SIG-M5 (cell line): ENCODE results near the gene ARHGEF26.

ENCODE experiments used
- DNase-seq: peaks from one replicate; lab custom pipeline; 2025; lab: John Stamatoyannopoulos, UW

Gene ARHGEF26

DNA sequence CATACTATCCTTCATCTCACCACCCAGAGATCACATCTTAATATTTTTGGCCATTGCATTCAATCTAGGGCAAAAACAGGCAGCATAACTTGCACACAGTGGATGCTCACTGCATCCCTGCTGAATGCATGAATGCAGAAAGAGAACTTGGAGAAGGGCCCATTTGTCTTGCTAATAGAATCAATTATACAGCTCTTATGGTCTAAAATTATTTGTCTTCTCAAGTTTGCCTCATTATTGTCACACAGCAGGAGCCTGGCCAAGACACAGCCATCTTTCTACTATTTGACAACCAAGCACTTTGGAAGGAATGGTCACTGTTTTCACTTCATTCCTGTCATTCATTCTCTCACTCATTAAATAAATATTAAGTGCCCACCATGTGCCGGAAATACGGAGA is 1.2 kb upstream of the ARHGEF26 start:
- no peak for DNase-seq

DNA sequence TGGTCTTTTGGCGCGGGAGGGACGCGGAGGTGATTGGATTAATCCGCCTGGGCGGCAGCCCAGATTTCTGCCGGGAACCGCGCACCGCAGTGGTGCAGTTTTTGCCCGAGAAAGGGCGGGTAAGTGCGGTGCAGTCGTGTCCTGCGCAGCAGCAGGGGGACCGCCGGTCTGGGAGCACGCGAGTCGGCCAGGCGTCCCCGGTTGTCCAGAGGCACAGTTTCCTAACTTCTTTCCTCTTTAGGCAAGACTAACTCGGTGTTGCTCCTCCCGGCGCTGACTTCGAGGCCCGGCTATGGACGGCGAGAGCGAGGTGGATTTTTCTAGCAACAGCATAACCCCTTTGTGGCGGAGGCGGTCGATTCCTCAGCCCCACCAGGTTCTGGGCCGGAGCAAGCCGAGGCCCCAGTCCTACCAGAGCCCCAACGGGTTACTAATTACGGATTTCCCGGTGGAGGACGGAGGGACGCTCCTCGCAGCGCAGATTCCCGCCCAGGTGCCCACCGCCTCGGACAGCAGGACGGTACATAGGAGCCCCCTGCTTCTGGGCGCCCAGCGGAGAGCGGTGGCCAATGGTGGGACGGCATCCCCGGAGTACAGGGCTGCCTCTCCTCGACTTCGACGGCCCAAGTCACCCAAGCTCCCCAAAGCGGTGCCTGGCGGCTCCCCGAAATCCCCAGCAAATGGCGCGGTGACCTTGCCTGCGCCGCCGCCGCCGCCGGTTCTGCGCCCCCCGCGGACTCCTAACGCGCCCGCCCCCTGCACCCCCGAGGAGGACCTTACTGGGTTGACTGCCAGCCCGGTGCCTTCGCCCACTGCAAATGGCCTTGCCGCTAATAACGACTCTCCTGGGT is 736 bp downstream of the ARHGEF26 start:
- DNase-seq: no peak

DNA sequence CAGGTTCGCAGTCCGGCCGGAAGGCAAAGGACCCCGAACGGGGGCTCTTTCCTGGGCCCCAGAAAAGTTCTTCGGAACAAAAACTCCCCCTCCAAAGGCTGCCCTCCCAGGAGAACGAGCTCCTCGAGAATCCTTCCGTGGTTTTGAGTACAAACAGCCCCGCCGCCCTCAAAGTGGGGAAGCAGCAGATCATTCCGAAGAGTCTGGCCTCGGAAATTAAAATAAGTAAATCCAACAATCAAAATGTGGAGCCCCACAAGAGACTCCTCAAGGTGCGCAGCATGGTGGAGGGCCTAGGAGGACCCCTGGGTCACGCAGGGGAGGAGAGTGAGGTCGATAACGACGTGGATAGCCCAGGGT is 1.3 kb downstream of the ARHGEF26 start:
- no peak for DNase-seq

DNA sequence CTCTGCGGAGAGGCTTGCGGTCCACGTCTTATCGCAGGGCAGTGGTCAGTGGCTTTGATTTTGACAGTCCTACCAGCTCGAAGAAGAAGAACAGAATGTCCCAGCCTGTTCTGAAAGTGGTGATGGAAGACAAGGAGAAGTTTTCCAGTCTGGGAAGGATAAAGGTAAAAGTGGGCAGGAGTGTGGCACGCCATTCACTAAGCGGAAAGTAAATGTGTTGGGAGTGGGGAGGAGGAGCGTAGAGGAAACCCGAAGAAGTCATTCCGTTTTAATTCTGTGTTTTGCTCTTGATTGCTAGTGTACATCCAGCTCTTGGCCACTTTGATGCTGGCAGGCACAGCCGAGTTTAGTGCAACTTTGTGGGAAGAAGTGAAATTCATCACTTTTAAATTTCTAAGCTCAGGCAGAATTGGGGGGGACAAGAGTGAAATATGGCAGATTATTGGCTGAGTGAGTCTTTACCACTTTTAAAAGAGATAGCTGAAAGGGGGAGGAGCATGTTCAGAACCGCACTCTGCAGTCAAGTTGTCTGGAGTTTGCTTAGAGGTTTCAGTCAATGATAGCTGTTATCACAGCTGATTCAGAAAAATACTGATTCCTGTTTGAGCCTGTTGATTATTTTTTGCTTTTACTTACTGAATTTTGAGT is 1.8 kb downstream of the ARHGEF26 start:
- no peak for DNase-seq

DNA sequence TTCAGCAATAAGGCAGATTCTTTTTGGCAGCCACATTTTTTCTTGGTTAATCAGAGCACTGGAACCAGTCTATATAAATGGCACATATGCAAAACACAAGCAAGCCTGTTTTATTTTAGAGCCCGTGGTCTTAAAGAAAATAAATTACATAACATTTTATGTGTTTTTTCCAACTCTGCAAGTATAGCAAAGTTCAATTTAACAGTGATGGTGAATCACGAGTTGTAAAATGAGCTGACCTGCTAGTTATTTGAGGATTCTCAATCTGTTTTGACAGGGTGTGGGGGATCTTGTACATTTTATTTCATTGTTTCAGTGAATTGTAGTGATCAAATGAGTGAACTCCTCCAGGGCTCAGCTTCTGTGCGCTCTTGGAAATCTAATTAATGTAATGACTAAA is 2.7 kb downstream of the ARHGEF26 start:
- no peak for DNase-seq

DNA sequence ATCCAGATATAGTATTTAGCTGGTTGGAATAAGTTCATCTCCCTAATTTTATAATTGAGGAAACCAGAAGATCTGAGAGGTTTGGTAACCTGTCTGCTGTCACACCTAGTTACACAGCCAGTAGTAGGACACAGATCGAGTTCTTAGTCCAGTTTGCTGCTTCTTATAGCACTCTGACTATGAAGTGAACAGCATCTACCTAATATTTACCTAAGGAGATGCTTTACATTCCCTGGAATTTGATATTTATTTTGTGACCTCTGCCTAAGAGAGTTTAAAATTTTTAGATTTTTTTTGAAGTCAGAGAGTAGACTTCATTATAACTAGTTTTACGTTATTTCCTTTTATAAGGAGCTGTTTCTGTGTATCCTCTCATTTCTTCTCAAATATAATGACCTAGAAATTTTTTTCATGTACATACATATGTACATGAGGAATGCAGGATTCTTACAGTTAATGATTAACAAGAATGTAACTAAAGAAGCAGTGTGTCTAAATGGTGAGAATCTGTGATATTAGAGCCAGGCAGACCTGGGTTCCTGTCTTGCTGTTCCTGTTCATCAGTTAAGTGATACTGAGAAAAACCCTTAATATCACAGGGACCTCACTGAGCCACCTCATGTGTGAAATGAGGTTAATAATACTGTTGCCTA is 4.3 kb downstream of the ARHGEF26 start:
- no peak for DNase-seq

DNA sequence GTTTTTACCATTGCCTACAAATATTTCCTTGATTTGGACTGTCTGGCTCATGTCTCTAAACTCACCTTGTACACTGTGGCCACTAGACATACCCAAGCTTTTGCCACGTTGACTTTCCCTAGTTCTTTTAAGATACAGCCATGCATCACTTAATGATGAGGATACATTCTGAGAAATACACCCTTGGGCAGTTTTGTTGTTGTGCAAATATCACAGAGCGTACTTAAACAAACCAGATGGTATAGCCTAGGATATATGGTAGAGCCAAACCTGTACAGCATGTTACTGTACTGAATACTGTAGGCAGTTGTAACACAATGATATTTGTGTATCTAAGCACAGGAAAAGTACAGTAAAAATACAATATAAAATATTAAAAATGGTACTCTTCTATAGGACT is 5.5 kb downstream of the ARHGEF26 start:
- DNase-seq: no peak

DNA sequence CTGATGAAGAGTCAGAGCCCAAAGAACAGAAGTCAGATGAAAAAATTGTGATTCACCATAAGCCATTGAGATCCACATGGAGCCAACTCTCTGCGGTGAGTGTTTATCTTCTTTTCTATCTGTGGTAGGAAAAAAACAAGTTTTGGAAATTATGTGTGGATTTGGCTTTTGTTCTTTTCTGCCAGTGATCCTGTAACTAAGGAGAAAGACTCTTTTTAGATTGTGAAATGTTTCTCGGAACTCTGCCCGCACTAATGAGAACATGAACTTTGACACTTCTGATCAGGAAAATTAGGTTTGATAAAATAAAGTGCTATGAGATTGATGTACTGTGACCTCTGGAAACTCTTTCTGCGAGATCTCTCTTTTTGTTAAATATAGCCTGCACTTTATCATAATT is 8.4 kb downstream of the ARHGEF26 start:
- DNase-seq: no peak

DNA sequence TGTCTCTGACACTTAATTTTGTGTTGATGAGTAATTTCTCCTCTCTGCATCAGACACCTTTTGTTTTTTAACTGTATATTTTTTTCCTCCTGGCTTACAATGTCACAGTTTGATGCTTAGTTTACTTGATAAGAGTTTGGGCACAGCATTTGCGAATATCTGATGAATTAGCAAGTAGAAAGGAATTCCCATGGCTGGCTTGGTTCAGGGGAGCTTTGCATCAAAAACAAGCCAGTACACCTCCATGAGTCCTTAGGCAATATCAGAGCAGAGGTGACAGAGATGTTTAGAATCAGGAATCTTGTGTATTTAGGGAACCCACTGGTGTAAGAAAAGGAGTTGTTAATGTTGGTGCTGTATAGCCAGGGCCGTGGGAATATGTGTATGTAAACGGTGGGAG is 9.3 kb downstream of the ARHGEF26 start:
- DNase-seq: no peak

DNA sequence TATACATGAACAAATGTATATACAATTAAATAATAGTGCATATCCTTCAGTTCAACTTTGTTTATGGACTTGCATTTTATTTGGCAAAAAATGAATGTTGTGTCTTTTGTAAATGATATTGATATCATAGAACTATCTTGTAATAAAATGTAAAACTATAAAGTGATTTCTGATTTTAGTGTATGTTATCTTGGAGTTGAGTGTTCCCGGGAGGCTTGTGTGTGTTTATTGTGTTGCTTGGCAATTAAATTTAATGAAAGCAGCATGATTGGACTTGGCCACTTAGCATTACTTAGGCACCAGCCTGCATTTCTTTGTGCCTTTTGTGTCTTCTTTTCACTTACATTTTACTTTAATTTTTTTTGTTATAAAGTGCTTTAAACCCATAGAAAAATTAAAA is 10.6 kb downstream of the ARHGEF26 start:
- DNase-seq: no peak

DNA sequence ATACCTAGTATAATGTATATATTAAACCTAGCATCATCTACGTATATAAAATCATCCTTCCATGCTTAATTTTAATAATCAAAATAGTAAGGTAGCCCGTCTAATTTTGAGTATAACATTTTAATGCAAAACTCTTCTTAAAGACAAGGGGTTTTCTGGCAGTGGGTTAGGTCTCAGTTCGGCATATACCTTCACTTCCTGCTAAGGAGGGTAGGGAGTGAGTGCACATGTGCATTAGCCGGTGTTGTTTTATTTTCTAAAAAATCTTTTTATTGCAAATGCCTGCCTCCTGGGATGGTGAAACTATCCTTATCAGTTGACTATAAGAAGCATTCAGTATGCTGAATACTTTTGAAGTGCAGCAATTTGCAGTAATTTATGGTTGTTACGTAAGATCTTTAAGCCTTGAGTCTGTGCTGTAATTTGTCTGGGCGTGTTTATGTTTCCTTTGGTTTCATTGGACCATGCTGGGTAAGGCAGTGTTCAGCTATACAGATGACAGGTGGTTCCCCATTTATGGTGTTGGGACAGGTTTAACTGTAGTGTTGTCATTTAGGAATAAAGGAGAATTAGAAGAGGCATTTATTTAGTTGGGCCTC is 11.7 kb downstream of the ARHGEF26 start:
- DNase-seq: no peak

DNA sequence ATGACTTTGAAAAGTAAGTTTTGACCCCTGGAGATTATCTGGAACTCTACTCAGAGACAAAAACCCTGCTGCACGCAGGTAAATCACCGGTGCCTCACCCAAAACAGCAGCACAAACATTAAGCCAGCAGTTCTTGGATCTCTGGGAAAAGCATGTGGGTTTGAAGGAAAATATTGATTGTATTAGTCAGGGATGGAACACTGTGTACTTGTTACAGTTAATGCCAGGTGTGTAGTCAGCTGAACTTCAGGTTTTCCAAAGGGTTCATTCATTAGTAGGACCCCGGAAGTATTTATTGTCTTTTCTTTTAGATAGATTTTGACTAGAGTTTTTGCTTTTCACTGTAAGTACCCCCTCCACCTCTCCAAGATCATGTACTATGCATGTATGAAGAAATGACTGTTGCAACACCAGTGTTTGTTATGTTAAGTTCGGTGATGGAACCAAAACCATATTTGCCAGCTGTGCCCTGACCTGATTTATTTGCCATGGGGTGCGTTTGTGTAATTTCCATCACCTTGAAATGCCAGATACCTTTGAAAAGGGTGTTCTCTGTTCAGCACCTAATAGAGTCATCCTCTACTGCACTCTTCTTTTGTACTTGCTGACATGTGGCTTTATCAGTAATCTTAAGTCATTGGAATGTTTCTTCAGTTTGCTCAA is 14.5 kb downstream of the ARHGEF26 start:
- no peak for DNase-seq

DNA sequence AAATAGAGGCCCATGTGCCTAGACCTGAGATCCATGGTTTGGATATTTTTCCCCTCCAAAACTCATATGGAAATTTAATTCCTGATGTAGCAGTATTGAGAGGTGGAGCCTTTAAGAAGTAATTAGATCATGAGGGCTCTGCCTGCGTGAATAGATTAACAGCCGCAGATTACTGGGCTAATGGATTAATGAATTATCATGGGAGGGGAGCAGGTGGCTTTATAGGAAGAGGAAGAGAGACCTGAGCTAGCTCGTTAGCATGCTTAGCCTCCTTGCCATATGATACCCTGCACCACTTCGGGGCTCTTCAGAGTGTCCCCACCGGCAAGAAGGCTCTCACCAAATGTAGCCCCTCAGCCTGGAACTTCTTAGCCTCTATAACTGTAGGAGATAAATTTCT is 15.8 kb downstream of the ARHGEF26 start:
- DNase-seq: no peak

DNA sequence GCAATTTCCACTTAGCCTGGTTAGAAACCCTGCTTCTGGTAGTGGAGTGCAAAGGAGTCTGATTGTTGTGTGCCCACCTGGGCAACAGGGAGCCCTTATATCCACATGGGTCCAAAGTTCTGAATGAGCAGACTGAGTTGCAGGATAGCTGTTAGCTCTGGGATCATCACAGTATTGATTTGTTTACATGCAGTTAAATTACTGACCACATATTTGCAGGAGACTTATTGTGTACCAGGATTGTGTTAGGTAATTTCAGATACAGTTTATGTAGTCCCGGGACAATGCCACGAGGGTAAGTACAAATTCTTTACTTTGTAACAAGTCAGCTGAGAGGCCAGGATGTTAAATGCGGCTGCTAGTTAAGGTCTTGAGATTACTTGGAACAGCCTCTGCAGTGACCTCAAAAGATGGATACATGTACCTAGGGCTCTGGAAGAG is 18.8 kb downstream of the ARHGEF26 start:
- DNase-seq: no peak

DNA sequence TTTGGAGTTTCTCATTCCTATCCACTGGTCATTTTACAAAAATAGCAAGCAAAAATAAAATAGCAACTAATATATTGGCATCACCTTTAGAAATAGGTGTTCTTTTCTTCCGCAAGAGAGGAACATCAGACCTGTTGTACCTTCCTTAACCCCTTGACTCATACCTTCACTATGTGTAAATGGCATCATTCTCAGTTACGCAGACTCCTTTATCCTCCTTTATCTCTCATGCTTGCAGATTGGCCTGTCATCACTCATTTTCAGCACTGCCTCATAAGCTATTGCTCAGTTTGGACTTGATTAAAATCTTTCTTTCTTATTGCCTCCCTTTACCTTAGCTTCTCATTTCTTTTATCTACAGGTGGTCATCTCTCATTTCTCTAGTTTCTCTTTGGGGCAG is 21.4 kb downstream of the ARHGEF26 start:
- DNase-seq: no peak

DNA sequence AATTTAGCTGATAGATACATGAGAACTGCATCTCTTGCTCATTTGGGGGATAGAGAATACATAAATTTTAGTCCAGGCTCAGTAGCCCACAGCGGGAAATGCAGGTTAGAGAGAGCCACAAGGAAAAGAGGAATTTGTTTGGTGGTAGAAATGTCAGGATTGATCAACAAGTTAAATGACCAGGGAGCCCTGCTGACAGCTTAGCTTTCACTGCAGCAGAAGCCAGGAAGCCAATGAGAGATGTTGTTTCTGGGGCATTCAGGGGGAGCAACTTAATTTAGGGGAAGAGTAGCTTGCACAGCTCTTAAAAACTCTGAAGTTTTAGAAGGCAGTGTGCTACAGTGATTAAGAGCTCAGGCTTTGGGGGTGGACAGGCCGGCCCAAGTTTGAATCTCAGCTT is 22.7 kb downstream of the ARHGEF26 start:
- no peak for DNase-seq

DNA sequence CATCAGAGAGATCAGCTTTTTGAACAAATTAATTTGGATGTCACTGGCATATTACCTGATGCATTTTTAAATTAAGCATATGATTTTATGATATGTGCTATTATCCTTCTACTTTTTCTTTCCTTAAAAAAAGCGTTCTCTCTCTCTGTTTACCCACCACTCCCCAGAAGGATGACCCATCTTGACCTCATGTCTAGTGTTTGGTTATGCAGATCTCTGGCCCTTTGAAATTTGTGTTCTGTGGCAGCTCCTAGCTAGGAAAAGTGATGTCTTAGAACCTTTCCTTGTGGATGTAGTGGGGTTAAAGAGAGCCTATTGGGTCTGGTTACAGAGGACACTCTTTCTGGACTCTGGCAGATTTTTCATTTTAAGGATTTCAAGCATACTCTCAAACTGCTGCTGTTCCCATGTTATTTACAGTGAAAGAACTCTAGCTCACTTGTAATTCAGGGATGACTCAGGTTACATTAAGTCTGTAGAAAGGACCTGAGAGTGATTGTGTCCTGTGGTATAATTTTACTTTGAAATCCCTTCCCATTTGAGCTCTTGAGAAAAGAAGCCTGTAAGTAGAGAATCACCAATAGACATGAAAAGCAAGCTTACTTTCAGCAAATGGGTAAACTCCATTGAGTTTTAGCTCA is 23.8 kb downstream of the ARHGEF26 start:
- DNase-seq: no peak

DNA sequence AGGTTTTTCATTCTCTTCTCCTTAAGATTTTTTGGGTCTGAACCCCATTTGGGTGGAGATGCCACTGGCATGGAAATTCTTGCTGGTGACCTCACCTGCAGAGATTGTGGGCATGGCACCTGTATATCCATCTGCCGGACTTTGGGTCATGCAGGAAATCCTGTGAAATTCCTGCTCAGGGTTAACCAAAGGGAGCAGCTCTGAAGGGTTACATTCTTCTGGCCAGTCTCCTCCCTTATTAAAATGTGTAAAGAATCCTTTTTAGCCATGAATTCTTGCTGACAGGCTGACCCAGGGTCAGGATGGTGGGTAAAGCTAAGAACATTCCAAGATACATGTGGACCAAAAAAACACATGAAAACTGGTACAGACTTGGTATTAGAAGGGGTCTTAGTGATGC is 27.4 kb downstream of the ARHGEF26 start:
- no peak for DNase-seq

DNA sequence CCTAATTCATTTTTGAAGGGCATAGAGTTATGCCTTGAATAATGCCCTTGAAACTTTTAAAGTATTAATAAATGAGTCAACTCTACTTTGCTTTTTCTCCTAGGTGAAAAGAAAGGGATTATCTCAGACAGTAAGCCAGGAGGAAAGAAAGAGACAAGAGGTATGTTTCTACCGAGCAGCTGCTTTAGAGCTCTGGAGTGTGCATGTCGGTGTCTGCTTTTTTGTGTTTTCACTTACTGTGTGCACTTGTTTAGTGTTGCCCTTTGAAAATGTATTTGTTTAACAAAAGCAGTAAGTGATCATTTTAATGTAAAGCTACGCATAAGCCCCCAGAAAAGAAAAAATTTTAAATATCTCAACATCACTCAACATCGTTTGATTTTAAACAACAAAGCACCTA is 28.1 kb downstream of the ARHGEF26 start:
- no peak for DNase-seq

DNA sequence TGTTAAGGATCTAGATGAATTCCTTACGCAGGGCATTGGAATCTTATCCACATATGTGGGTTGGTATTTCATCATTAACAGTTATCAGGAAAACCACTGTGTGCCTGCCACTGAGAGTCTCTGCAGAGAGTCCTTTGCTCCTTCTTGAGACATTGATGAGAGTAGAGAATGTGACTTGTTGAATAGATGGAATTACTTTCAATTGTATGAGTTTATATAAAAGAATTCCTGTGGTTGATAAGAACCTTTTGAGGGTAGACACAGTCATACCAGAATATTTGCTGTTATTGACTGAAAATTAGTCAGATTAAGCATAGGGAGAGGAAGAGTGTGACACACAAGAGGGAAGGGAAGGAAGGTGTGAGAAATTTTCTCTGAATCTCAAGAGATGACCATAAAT is 30.8 kb downstream of the ARHGEF26 start:
- no peak for DNase-seq

DNA sequence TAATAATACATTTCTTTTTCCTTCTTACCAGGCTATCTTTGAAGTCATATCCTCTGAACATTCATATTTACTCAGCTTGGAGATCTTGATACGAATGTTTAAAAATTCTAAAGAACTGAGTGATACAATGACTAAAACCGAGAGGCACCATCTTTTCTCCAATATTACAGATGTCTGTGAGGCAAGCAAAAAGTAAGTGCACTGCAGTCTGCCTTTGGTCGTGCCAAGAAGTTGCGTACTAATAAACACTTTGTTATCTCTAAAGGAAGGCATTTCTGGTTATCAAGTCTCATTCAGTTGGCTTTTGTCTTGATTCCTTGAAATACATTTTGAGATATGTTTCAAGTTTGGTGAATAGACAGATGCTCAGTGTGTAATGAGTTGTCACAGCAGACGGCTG is 31.6 kb downstream of the ARHGEF26 start:
- no peak for DNase-seq

DNA sequence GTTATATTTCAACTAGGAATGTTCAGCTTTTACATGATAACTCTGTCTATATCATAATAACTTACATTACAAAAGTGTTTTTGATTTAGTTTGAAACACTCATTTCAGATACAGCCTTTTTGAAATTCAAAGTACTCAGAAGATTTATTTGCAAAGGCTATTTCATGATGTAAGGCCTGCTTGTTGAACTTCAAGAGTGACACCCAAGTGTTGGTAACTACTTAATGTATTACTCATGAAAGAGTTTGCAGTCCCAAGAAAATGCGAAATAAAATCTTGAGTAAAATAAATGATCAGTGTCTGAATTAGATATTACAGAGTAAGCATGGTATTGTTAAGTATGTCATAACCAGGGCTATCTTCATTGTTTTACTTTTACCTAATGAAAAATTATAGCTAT is 35.3 kb downstream of the ARHGEF26 start:
- DNase-seq: no peak
